Uterus (tissue), 4 donors: ENCODE data around the gene CDK6. TPM values are rescaled to one million over a fixed set of nuclear protein-coding genes. Genes with fewer than 3 reads are reported as not detected.

ENCODE experiments used
- DNase-seq, 2 donors: peaks; one replicate each; pipeline ENCODE4 v3.0.0-alpha.2; 2019 to 2020
- H3K27ac ChIP-seq, 2 donors: fragments of 200-600 bp; sonication (generic); 1 replicate in 1 of 2; 2 replicates in 1 of 2; pipeline ENCODE4 v1.5.1; 2016 to 2018
- H3K27me3 ChIP-seq, 2 donors: fragments of 200-600 bp; sonication (generic); one replicate each; pipeline ENCODE4 v1.5.1; 2018 to 2019; ENCODE audit warnings: control low read depth in 1 of 2
- H3K36me3 ChIP-seq, 2 donors: fragments of 200-600 bp; sonication (generic); one replicate each; pipeline ENCODE4 v1.5.1; 2019; ENCODE audit warnings: control low read depth in 1 of 2
- H3K4me1 ChIP-seq, 2 donors: fragments of 200-600 bp; sonication (generic); one replicate each; pipeline ENCODE4 v1.5.1; 2018 to 2019; ENCODE audit warnings: control low read depth in 1 of 2
- H3K4me3 ChIP-seq, 2 donors: fragments of 200-600 bp; sonication (generic); 1 replicate in 1 of 2; 2 replicates in 1 of 2; pipeline ENCODE4 v1.5.1; 2018 to 2019; ENCODE audit warnings: mild to moderate bottlenecking in 1 of 2
- H3K9me3 ChIP-seq, 2 donors: fragments of 200-600 bp; sonication (generic); one replicate each; pipeline ENCODE4 v1.5.1; 2019; ENCODE audit warnings: control low read depth in 1 of 2
- POLR2A ChIP-seq, 2 donors: fragments of 450-650 bp; IDR thresholded peaks; one replicate each; pipeline ENCODE4 v1.6.1; 2016; ENCODE audit warnings: antibody characterized with exemption in 2 of 2, mild to moderate bottlenecking in 1 of 2, moderate library complexity in 1 of 2
- intact Hi-C: fragments of 100-400 bp; cut with DNase I; formaldehyde crosslinking; loops from one replicate; pipeline ENCODE4 v1.15.1; 2023; ENCODE audit warnings: low total_unique reads
- total RNA-seq, 4 donors: library from RNA; depleted of rRNA in 3 of 4; stranded (reverse); fragments of >200 nt in 3 of 4; gene quantifications; one replicate each; pipeline versions ENCODE4 v1.1.0 to v1.2.4, GENCODE V29; 2014 to 2023
- TF ChIP-seq, protein P1 (sequence below), 4 experiments: fragments of 200-600 bp in 2 of 4; fragments of 450-650 bp in 2 of 4; sonication (generic) in 2 of 4; IDR thresholded peaks; one replicate each; pipeline ENCODE4 v1.5.1; 2016 to 2019; ENCODE audit warnings: antibody characterized with exemption in 4 of 4, mild to moderate bottlenecking in 2 of 4, moderate library complexity in 1 of 4
- donor health status: DM: yes; HTN: yes; CAD: no.

CDK6 gene
- total RNA-seq, 4 donors from 2014 or later, result 5.9 to 117 (median 15.2) TPM

DNA sequence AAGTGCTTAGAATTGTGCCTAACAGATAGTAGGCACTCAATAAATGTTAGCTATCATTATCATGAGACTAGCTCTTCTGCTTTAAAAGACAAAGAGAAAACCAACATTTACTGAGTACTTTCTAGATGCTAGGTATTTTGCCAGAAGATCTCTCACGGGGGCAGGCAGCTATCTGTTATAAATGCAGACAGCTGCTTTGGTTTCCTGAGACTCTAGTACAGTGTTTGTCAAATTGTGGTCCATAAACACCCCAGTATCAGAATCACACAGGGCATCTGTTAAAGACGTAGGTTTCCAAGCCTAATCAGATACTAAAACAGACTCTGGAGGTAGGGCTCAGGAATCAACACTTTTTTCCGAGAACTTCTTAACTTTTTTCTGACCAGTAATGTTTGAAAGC, 260.1 kb downstream of the CDK6 start:
- Histone ChIP-seq H3K4me3 (no peak overlapping the region), H3K27me3 (no peaks in the 10 kb centered on the region), H3K9me3 (no peaks in the 10 kb centered on the region), H3K36me3 (no peaks in the 10 kb centered on the region), H3K27ac (no peak overlapping the region), H3K4me1 (no peaks in the 10 kb centered on the region)
- no peak for DNase-seq
- TF ChIP-seq, protein P1, sequence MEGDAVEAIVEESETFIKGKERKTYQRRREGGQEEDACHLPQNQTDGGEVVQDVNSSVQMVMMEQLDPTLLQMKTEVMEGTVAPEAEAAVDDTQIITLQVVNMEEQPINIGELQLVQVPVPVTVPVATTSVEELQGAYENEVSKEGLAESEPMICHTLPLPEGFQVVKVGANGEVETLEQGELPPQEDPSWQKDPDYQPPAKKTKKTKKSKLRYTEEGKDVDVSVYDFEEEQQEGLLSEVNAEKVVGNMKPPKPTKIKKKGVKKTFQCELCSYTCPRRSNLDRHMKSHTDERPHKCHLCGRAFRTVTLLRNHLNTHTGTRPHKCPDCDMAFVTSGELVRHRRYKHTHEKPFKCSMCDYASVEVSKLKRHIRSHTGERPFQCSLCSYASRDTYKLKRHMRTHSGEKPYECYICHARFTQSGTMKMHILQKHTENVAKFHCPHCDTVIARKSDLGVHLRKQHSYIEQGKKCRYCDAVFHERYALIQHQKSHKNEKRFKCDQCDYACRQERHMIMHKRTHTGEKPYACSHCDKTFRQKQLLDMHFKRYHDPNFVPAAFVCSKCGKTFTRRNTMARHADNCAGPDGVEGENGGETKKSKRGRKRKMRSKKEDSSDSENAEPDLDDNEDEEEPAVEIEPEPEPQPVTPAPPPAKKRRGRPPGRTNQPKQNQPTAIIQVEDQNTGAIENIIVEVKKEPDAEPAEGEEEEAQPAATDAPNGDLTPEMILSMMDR (IDR thresholded peaks at IDR 0.05), result no peak
- TF ChIP-seq POLR2A (IDR thresholded peaks at IDR 0.05), result no peak
- intact Hi-C loops, result no loop called here

DNA sequence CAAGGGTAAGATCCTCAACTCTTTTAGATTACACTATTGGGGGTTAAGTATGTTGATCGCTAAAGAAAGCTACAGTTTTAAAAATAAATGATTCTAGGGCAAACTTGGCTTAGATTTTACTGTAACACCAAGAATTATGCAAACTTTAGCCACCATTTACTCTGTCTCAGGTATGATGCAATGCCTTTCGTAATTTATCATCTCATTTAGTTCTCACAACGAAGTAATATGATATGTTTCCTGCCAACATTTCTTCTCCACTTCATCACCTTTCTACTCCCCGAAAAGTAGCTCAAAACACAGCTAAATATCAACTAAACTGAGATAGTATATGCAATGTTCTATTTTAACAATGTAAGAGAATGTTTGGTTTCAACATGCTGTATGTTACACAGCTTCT, 267.2 kb downstream of the CDK6 start:
- Histone ChIP-seq H3K27me3 (no peaks in the 10 kb centered on the region), H3K9me3 (no peaks in the 10 kb centered on the region), H3K4me1 (no peaks in the 10 kb centered on the region), H3K27ac (no peak overlapping the region), H3K36me3 (no peaks in the 10 kb centered on the region), H3K4me3 (no peak overlapping the region)
- intact Hi-C loops, result no loop called here
- no peak for TF ChIP-seq POLR2A (IDR thresholded peaks at IDR 0.05)
- TF ChIP-seq, protein P1 (IDR thresholded peaks at IDR 0.05), result no peak
- DNase-seq, result no peak

- DNase-seq, result no peak
- Histone ChIP-seq H3K9me3 (no peaks in the 10 kb centered on the region), H3K27ac (no peak overlapping the region), H3K4me1 (no peaks in the 10 kb centered on the region), H3K27me3 (no peaks in the 10 kb centered on the region), H3K4me3 (no peak overlapping the region), H3K36me3 (no peaks in the 10 kb centered on the region)
- intact Hi-C loops, result no loop called here
- TF ChIP-seq, protein P1 (IDR thresholded peaks at IDR 0.05), result no peak
- TF ChIP-seq POLR2A (IDR thresholded peaks at IDR 0.05), result no peak
Measured at GRCh38 chr7:92567460-92567859, 268.9 kb downstream of the CDK6 start.

DNA sequence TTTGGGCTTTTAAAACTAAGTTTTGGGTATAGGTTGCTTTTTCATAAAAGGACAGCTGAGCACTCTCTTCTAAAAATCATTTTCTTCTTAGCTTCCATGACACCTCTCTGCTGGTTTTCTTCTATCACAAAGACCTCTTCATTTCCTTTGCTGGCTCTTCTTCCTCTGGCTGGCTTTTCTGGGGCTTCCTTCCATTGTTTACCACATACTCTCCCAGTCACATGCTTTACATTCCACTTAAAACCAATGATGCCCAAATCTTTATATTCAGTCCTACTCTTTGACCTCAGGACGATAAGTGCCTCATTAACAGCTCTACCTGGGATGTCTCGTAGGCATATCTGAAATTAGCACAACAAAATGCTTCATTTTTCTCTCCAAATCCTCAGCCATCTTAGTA, 273.0 kb downstream of the CDK6 start:
- DNase-seq, result no peak
- H3K9me3 ChIP-seq, result no peaks in the 10 kb centered on the region
- no peaks in the 10 kb centered on the region for H3K27me3 ChIP-seq
- H3K27ac ChIP-seq, result no peak overlapping the region
- no peak overlapping the region for H3K4me3 ChIP-seq
- intact Hi-C loops, result no loop called here
- TF ChIP-seq POLR2A (IDR thresholded peaks at IDR 0.05), result no peak
- TF ChIP-seq, protein P1 (IDR thresholded peaks at IDR 0.05), result no peak
- no peaks in the 10 kb centered on the region for H3K4me1 ChIP-seq
- no peaks in the 10 kb centered on the region for H3K36me3 ChIP-seq

DNA sequence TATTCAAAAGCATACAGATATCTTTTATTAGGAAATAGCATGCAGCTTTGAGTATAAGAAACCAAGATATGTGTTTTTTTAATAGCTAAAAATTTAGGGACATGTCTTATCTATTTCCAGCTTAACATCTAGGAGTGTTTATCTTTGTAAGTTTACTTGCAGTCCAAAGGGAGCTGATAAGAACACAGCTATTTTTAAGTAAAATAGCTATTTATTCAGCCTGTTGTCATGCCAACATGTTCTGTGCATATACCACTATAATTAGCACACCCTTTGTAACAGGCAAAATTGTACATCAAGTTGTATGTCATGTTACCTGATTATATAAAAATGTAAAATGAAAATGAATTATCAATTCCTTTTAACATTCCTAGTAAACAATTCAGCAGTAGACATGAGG, 275.8 kb downstream of the CDK6 start:
- no peaks in the 10 kb centered on the region for H3K36me3 ChIP-seq
- no peaks in the 10 kb centered on the region for H3K4me1 ChIP-seq
- H3K27me3 ChIP-seq, result no peaks in the 10 kb centered on the region
- intact Hi-C loops, result no loop called here
- TF ChIP-seq POLR2A (IDR thresholded peaks at IDR 0.05), result no peak
- TF ChIP-seq, protein P1 (IDR thresholded peaks at IDR 0.05), result no peak
- H3K9me3 ChIP-seq, result no peaks in the 10 kb centered on the region
- H3K27ac ChIP-seq, result no peak overlapping the region
- H3K4me3 ChIP-seq, result no peak overlapping the region
- no peak for DNase-seq
